ENCODE results near the gene BLOC1S3.

Gene BLOC1S3, protein sequence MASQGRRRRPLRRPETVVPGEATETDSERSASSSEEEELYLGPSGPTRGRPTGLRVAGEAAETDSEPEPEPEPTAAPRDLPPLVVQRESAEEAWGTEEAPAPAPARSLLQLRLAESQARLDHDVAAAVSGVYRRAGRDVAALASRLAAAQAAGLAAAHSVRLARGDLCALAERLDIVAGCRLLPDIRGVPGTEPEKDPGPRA

DNA sequence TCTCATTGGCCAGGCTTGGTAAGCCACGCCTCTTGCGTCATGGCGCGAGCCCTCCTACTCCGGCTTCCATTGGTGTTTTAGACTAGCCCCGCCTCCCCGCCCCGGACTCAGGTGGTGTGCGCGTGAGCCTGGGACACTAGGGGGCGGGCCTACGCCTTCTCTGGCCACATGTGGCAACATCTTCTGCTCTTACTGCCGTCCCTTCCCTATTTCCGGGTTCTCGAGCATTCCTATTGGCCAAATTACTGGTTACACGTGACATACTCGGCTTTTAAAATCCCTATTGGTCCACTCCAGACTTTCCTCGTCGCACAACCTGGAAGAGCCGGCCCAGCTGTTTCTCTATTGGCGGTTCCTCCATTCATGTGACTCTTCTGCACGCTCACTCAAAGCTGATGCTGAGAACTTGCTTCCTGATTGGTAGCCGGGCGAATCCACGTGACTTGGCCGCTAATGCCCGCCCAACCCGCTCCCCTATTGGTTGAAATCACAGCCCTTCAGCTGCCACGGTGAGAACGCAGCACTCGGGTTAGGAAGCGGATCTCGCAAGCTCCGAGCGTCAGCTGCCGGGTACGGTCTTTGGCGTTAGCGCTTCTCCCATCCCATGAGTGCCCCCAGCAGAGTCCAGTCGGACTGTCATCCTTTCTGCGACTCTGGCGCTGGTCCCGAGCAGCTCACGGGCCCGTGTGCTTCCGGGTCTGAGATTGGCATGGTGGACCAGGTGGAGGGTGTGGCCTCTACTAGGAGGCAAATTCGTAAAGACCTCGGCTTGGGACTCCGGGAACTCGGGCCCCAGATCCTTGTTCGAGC, at the start of gene BLOC1S3:
TSS of gene BLOC1S3 (plus strand) at position 523 of the 810 bp plus-strand sequence. CDS start 513 bp downstream, outside the sequence.
- TF ChIP-seq CTCF (IDR thresholded peaks at IDR 0.05): peak; percentile 12
- Histone ChIP-seq H3K36me3 (no peaks in the 10 kb centered on the region), H3K27me3 (no peaks in the 10 kb centered on the region), H3K9me3 (no peaks in the 10 kb centered on the region), H3K4me1 (ENCODE audit: control insufficient read depth in 1 of 2, insufficient read depth in 1 of 2, low read depth in 1 of 2, low read length in 1 of 2) (peaks cover 74 to 76% of the 10 kb centered on the region in 2 experiments), H3K4me3 (ENCODE audit: low read depth in 1 of 2, low read length in 1 of 2) (peak within 1 kb of the TSS; percentile 80 to 87), H3K27ac (peak within 1 kb of the TSS; percentile 96)

- Histone ChIP-seq H3K4me3 (ENCODE audit: low read depth in 1 of 2, low read length in 1 of 2) (no peak overlapping the region), H3K4me1 (ENCODE audit: control insufficient read depth in 1 of 2, insufficient read depth in 1 of 2, low read depth in 1 of 2, low read length in 1 of 2) (peaks cover 0 to 6% of the 10 kb centered on the region in 2 experiments), H3K27me3 (no peaks in the 10 kb centered on the region), H3K27ac (no peak overlapping the region), H3K36me3 (no peaks in the 10 kb centered on the region), H3K9me3 (no peaks in the 10 kb centered on the region)
- no peak for TF ChIP-seq CTCF (IDR thresholded peaks at IDR 0.05)
Observed at GRCh38 chr19:45128806-45129205, 49.8 kb upstream of the BLOC1S3 start.

- Histone ChIP-seq H3K9me3 (no peaks in the 10 kb centered on the region), H3K27me3 (no peaks in the 10 kb centered on the region), H3K4me1 (ENCODE audit: control insufficient read depth in 1 of 2, insufficient read depth in 1 of 2, low read depth in 1 of 2, low read length in 1 of 2) (peaks cover 0 to 6% of the 10 kb centered on the region in 2 experiments), H3K27ac (no peak overlapping the region), H3K4me3 (ENCODE audit: low read depth in 1 of 2, low read length in 1 of 2) (no peak overlapping the region), H3K36me3 (no peaks in the 10 kb centered on the region)
- no peak for TF ChIP-seq CTCF (IDR thresholded peaks at IDR 0.05)
Observed at GRCh38 chr19:45130236-45130635, 48.3 kb upstream of the BLOC1S3 start.

DNA sequence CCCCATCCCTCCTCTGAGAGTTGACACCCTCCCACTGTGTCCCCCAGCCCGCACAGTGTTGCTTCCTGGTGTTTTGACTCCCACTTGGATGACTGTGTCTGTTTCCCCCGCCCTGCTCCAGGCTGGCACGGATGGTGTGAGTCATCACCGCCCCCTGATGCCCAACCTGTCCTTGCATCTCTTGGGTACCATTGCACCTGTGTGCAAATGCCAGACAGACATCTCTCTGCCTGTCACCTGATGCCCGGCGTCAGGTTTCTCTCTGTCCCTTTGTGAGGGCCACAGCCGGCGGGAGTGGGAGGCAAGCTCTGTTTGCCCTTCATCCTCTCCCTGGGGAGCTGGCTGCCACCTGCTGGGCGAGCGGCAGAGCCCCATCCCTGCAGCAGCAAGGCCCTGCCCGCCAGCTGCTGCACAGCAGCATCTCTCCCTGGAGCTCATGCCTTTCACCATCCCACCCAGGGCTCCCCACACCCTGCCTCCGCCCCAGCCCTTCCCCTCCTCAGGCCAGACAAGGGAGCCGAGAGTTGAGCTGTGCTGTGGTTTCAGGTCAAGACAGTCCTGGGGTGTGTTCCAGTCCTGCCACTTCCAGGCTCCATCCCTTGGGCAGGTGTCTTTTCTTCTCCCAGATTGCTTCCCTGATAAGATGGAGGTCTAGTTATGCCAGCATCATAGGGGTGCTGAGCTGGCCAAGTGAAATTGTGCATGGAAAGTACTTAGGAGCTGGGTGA, 47.5 kb upstream of the BLOC1S3 start:
- no peak for TF ChIP-seq CTCF (IDR thresholded peaks at IDR 0.05)
- Histone ChIP-seq H3K27ac (no peak overlapping the region), H3K4me1 (ENCODE audit: control insufficient read depth in 1 of 2, insufficient read depth in 1 of 2, low read depth in 1 of 2, low read length in 1 of 2) (peaks cover 0 to 3% of the 10 kb centered on the region in 2 experiments), H3K36me3 (no peaks in the 10 kb centered on the region), H3K4me3 (ENCODE audit: low read depth in 1 of 2, low read length in 1 of 2) (no peak overlapping the region), H3K9me3 (no peaks in the 10 kb centered on the region), H3K27me3 (no peaks in the 10 kb centered on the region)

DNA sequence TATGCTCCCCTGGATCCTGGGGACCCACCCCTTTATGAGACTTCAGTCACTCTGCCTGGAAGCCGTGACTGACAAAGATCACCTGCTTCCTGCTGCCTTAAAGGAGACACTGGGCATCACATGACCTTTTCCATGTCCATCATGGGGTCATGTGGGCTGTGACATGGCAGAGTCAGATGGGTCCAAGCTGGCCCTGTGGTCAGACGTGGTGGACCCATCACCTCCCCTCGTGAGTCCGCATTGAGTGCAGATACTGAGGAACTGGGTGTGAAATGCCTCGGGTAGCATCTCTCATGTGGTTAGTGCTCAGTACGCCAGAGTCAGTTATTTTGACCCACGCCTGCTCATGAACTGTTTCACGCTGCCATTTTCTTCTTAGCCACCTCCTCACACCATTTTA, 44.9 kb upstream of the BLOC1S3 start:
- H3K4me1 ChIP-seq (ENCODE audit: control insufficient read depth in 1 of 2, insufficient read depth in 1 of 2, low read depth in 1 of 2, low read length in 1 of 2): no peaks in the 10 kb centered on the region
- TF ChIP-seq CTCF (IDR thresholded peaks at IDR 0.05): no peak

More for the DNA sequence above, 44.9 kb upstream of the BLOC1S3 start:
- no peaks in the 10 kb centered on the region for H3K27me3 ChIP-seq
- no peaks in the 10 kb centered on the region for H3K9me3 ChIP-seq
- H3K27ac ChIP-seq: no peak overlapping the region
- no peak overlapping the region for H3K4me3 ChIP-seq (ENCODE audit: low read depth in 1 of 2, low read length in 1 of 2)
- H3K36me3 ChIP-seq: no peaks in the 10 kb centered on the region
